HCT116 (cell line): ENCODE measurements around the gene MYPN. TPM values are rescaled to one million over a fixed set of nuclear protein-coding genes. Genes with fewer than 3 reads are reported as not detected.

Experiments used
- ATAC-seq: fragments of 200-7000 bp; cut with Tn5 transposase; 2 replicates; pipeline ENCODE4 v1.9.1; 2020; ENCODE audit warnings: mild to moderate bottlenecking, moderate library complexity
- BruUV-seq: library from RNA; stranded (reverse); fragments of 400-500 nt; replicated peaks from 2 replicates; lab custom pipeline; 2021; lab: Mats Ljungman, UMichigan
- CTCF ChIA-PET: fragments of 300-600 bp; sonication (Branson Sonifier 250); formaldehyde crosslinking; loops from one replicate; lab custom pipeline; 2021; ENCODE audit warnings: antibody characterized with exemption; lab: Charles Lee
- POLR2A ChIA-PET: fragments of 300-600, 350-600 bp; sonication (Branson Sonifier 250); formaldehyde crosslinking; loops from one replicate; lab custom pipeline; 2021; ENCODE audit warnings: antibody characterized with exemption; lab: Charles Lee
- RAD21 ChIA-PET, 2 experiments: fragments of 300-600 bp; sonication (Branson Sonifier 250); formaldehyde crosslinking; loops; one replicate each; lab custom pipeline; 2023; ENCODE audit warnings: low total read pairs in 2 of 2; ENCODE audit not compliant: uncharacterized antibody in 2 of 2, unreplicated experiment in 2 of 2, low non-redundant PET in 1 of 2; lab: Charles Lee
- DNase-seq: peaks from one replicate; pipeline ENCODE4 v3.0.0-alpha.2; 2010; ENCODE audit warnings: low read depth, low spot score
- H2AFZ ChIP-seq: fragments of 200-600 bp; shearing (Covaris generic), sonication (generic); 2 replicates; pipeline ENCODE4 v1.6.1; 2017; ENCODE audit warnings: low read depth, mixed run types, mixed read lengths, antibody characterized with exemption, low read length; ENCODE audit not compliant: poor library complexity, severe bottlenecking
- H3K27ac ChIP-seq: 2 replicates; pipeline ENCODE4 v1.5.1; 2012; ENCODE audit warnings: low read depth, low read length
- H3K27me3 ChIP-seq: fragments of 200-600 bp; sonication (generic); 2 replicates; pipeline ENCODE4 v1.6.1; 2016; ENCODE audit warnings: mixed run types, low read length, mixed read lengths; ENCODE audit not compliant: insufficient read depth
- H3K36me3 ChIP-seq, 2 experiments: fragments of 200-500 bp in 1 of 2; fragments of 200-600 bp in 1 of 2; sonication (Bioruptor generic) in 1 of 2; sonication (generic) in 1 of 2; 2 replicates each; pipeline versions ENCODE4 v1.5.1 to v1.6.1; 2014 to 2016; ENCODE audit warnings: low read length in 2 of 2, inconsistent platforms in 1 of 2, mixed read lengths in 1 of 2, mixed run types in 1 of 2; ENCODE audit not compliant: insufficient read depth in 2 of 2, control insufficient read depth in 1 of 2
- H3K4me1 ChIP-seq, 2 experiments: fragments of 200-600 bp in 1 of 2; sonication (generic) in 1 of 2; 2 replicates each; pipeline versions ENCODE4 v1.5.1 to v1.6.1; 2012 to 2017; ENCODE audit warnings: low read length in 2 of 2, inconsistent platforms in 1 of 2, mild to moderate bottlenecking in 1 of 2, mixed read lengths in 1 of 2, mixed run types in 1 of 2, moderate library complexity in 1 of 2; ENCODE audit not compliant: insufficient read depth in 2 of 2, control insufficient read depth in 1 of 2
- H3K4me2 ChIP-seq: fragments of 200-600 bp; sonication (generic); 2 replicates; pipeline ENCODE4 v1.6.1; 2017; ENCODE audit warnings: mixed run types, low read length, mixed read lengths
- H3K4me3 ChIP-seq, 2 experiments: fragments of 200-600 bp in 1 of 2; sonication (generic) in 1 of 2; replicated peaks in 1 of 2; 2 replicates each; pipeline ENCODE4 v1.5.1; 2011 to 2016; ENCODE audit warnings: low read length in 2 of 2, control low read depth in 1 of 2, low read depth in 1 of 2, mild to moderate bottlenecking in 1 of 2, mixed read lengths in 1 of 2, mixed run types in 1 of 2
- H3K79me2 ChIP-seq: fragments of 200-600 bp; sonication (generic); 2 replicates; pipeline ENCODE4 v1.6.1; 2017; ENCODE audit warnings: mild to moderate bottlenecking, mixed run types, low read length, moderate library complexity, mixed read lengths; ENCODE audit not compliant: insufficient read depth
- H3K9ac ChIP-seq: fragments of 200-600 bp; sonication (generic); 2 replicates; pipeline ENCODE4 v1.6.1; 2016; ENCODE audit warnings: low read length, mixed read lengths
- H3K9me2 ChIP-seq: fragments of 200-600 bp; sonication (generic), shearing (Covaris generic); 2 replicates; pipeline ENCODE4 v1.6.1; 2017; ENCODE audit warnings: mixed run types, mild to moderate bottlenecking, moderate library complexity; ENCODE audit not compliant: insufficient read depth
- H3K9me3 ChIP-seq, 2 experiments: fragments of 200-500 bp in 1 of 2; fragments of 200-600 bp in 1 of 2; sonication (Bioruptor generic) in 1 of 2; sonication (generic) in 1 of 2; 2 replicates each; pipeline ENCODE4 v1.6.1; 2014 to 2017; ENCODE audit warnings: low read length in 2 of 2, mixed read lengths in 2 of 2, inconsistent platforms in 1 of 2, low read depth in 1 of 2, mild to moderate bottlenecking in 1 of 2, mixed run types in 1 of 2, moderate library complexity in 1 of 2; ENCODE audit not compliant: control insufficient read depth in 1 of 2, insufficient read depth in 1 of 2
- H4K20me1 ChIP-seq: fragments of 200-600 bp; sonication (generic), shearing (Covaris generic); 2 replicates; pipeline ENCODE4 v1.6.1; 2017; ENCODE audit warnings: mixed run types, mild to moderate bottlenecking, moderate library complexity; ENCODE audit not compliant: insufficient read depth
- ELF1 ChIP-seq: IDR thresholded peaks from 2 replicates; pipeline ENCODE4 v1.6.1; 2012; ENCODE audit warnings: low read depth, borderline replicate concordance
- EZH2phosphoT487 ChIP-seq: fragments of 200-600 bp; IDR thresholded peaks from 2 replicates; pipeline ENCODE4 v1.6.1; 2018; ENCODE audit warnings: antibody characterized with exemption, borderline replicate concordance
- JUND ChIP-seq: IDR thresholded peaks from 2 replicates; pipeline ENCODE4 v1.6.1; 2012
- POLR2A ChIP-seq: IDR thresholded peaks from 2 replicates; pipeline ENCODE4 v1.7.0; 2011; ENCODE audit warnings: borderline replicate concordance; ENCODE audit not compliant: insufficient read depth, insufficient read length; ENCODE audit errors: extremely low read depth
- POLR2AphosphoS5 ChIP-seq: IDR thresholded peaks from 2 replicates; pipeline ENCODE4 v1.6.1; 2011; ENCODE audit warnings: mild to moderate bottlenecking, low read depth, low read length, moderate library complexity
- SRF ChIP-seq: IDR thresholded peaks from 2 replicates; pipeline ENCODE4 v1.6.1; 2012; ENCODE audit warnings: low read depth
- TCF7L2 ChIP-seq: IDR thresholded peaks from 2 replicates; pipeline ENCODE4 v1.7.0; 2011; ENCODE audit warnings: borderline replicate concordance, inconsistent platforms; ENCODE audit not compliant: insufficient read depth, insufficient read length; ENCODE audit errors: extremely low read depth
- ZFX ChIP-seq: fragments of 450-650 bp; IDR thresholded peaks from 2 replicates; pipeline ENCODE4 v1.6.1; 2017
- intact Hi-C: fragments of 100-400 bp; cut with micrococcal nuclease; formaldehyde crosslinking; loops from 2 replicates; pipeline ENCODE4 v1.10.0; 2022
- total RNA-seq: library from RNA; stranded (reverse); gene quantifications from one replicate; pipeline ENCODE4 v1.2.1, GENCODE V29; 2021; ENCODE audit not compliant: unreplicated experiment
- TF ChIP-seq, protein P1 (sequence below): IDR thresholded peaks from 2 replicates; pipeline ENCODE4 v1.6.1; 2011; ENCODE audit warnings: mild to moderate bottlenecking, low read length, moderate library complexity; ENCODE audit not compliant: insufficient replicate concordance; ENCODE audit errors: extremely low read depth
- TF ChIP-seq, protein P2 (sequence below): IDR thresholded peaks from 2 replicates; pipeline ENCODE4 v1.6.1; 2012
- TF ChIP-seq, protein P3 (sequence below), 3 experiments: fragments of 200-600 bp in 1 of 3; sonication (generic) in 1 of 3; IDR thresholded peaks in 2 of 3; conservative IDR thresholded peaks in 1 of 3; 2 replicates each; pipeline ENCODE4 v1.5.1; 2012 to 2017; ENCODE audit warnings: low read depth in 2 of 3, low read length in 2 of 3, antibody characterized with exemption in 1 of 3, borderline replicate concordance in 1 of 3, control low read depth in 1 of 3, mild to moderate bottlenecking in 1 of 3, mixed read lengths in 1 of 3, mixed run types in 1 of 3, moderate library complexity in 1 of 3; ENCODE audit not compliant: insufficient read depth in 1 of 3
- TF ChIP-seq, protein P4 (sequence below): IDR thresholded peaks from 2 replicates; pipeline ENCODE4 v1.6.1; 2012; ENCODE audit warnings: low read depth
- TF ChIP-seq, protein P5 (sequence below): IDR thresholded peaks from 2 replicates; pipeline ENCODE4 v1.6.1; 2012

Gene MYPN
- total RNA-seq, 1 experiment from 2014 or later = 0.34 TPM

DNA sequence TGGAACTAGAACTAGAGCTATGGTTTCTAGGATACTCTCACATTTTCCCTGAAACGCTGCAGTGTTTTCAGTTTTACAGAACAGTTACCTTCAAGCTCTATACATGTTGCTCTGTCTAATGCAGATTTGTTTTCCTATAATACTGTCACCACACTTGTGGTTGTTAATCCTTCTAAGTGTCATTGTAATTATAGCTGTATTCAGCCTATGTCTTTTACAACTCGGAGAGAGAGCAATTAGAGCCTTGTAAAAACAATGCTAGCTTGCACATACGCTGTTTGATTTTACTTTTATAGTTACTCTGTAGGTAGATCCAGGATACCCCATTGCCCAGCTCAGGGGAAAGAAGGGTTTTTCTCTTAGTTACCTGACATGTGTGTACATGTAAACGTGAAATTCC is 67.5 kb downstream of the MYPN start:
- no peak overlapping the region for H3K27ac ChIP-seq
- no peaks in the 10 kb centered on the region; a peak in 1 of 4 replicates for H3K4me1 ChIP-seq
- H3K9ac ChIP-seq = no peak overlapping the region
- no peaks in the 10 kb centered on the region for H3K36me3 ChIP-seq
- no peaks in the 10 kb centered on the region for H4K20me1 ChIP-seq
- H3K4me3 ChIP-seq = no peak overlapping the region
- H3K4me2 ChIP-seq = no peak overlapping the region
- no peak for DNase-seq
- TF ChIP-seq SRF = no peak
- no peak for TF ChIP-seq ELF1
- TF ChIP-seq, protein P1, sequence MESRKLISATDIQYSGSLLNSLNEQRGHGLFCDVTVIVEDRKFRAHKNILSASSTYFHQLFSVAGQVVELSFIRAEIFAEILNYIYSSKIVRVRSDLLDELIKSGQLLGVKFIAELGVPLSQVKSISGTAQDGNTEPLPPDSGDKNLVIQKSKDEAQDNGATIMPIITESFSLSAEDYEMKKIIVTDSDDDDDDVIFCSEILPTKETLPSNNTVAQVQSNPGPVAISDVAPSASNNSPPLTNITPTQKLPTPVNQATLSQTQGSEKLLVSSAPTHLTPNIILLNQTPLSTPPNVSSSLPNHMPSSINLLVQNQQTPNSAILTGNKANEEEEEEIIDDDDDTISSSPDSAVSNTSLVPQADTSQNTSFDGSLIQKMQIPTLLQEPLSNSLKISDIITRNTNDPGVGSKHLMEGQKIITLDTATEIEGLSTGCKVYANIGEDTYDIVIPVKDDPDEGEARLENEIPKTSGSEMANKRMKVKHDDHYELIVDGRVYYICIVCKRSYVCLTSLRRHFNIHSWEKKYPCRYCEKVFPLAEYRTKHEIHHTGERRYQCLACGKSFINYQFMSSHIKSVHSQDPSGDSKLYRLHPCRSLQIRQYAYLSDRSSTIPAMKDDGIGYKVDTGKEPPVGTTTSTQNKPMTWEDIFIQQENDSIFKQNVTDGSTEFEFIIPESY = no peak
- TF ChIP-seq, protein P2, sequence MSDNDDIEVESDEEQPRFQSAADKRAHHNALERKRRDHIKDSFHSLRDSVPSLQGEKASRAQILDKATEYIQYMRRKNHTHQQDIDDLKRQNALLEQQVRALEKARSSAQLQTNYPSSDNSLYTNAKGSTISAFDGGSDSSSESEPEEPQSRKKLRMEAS = no peak
- TF ChIP-seq EZH2phosphoT487 = no peak
- TF ChIP-seq, protein P3, sequence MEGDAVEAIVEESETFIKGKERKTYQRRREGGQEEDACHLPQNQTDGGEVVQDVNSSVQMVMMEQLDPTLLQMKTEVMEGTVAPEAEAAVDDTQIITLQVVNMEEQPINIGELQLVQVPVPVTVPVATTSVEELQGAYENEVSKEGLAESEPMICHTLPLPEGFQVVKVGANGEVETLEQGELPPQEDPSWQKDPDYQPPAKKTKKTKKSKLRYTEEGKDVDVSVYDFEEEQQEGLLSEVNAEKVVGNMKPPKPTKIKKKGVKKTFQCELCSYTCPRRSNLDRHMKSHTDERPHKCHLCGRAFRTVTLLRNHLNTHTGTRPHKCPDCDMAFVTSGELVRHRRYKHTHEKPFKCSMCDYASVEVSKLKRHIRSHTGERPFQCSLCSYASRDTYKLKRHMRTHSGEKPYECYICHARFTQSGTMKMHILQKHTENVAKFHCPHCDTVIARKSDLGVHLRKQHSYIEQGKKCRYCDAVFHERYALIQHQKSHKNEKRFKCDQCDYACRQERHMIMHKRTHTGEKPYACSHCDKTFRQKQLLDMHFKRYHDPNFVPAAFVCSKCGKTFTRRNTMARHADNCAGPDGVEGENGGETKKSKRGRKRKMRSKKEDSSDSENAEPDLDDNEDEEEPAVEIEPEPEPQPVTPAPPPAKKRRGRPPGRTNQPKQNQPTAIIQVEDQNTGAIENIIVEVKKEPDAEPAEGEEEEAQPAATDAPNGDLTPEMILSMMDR (IDR thresholded peaks at IDR 0.05 in 2 of 3, conservative IDR thresholded peaks at IDR 0.05 in 1 of 3; ENCODE audit: borderline replicate concordance in 1 of 3, insufficient read depth in 1 of 3, low read depth in 2 of 3, low read length in 2 of 3) = no peak
- TF ChIP-seq POLR2AphosphoS5 = no peak
- no peak for TF ChIP-seq JUND
- TF ChIP-seq, protein P4, sequence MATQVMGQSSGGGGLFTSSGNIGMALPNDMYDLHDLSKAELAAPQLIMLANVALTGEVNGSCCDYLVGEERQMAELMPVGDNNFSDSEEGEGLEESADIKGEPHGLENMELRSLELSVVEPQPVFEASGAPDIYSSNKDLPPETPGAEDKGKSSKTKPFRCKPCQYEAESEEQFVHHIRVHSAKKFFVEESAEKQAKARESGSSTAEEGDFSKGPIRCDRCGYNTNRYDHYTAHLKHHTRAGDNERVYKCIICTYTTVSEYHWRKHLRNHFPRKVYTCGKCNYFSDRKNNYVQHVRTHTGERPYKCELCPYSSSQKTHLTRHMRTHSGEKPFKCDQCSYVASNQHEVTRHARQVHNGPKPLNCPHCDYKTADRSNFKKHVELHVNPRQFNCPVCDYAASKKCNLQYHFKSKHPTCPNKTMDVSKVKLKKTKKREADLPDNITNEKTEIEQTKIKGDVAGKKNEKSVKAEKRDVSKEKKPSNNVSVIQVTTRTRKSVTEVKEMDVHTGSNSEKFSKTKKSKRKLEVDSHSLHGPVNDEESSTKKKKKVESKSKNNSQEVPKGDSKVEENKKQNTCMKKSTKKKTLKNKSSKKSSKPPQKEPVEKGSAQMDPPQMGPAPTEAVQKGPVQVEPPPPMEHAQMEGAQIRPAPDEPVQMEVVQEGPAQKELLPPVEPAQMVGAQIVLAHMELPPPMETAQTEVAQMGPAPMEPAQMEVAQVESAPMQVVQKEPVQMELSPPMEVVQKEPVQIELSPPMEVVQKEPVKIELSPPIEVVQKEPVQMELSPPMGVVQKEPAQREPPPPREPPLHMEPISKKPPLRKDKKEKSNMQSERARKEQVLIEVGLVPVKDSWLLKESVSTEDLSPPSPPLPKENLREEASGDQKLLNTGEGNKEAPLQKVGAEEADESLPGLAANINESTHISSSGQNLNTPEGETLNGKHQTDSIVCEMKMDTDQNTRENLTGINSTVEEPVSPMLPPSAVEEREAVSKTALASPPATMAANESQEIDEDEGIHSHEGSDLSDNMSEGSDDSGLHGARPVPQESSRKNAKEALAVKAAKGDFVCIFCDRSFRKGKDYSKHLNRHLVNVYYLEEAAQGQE = no peak
- TF ChIP-seq ZFX = no peak
- TF ChIP-seq POLR2A = no peak
- TF ChIP-seq, protein P5, sequence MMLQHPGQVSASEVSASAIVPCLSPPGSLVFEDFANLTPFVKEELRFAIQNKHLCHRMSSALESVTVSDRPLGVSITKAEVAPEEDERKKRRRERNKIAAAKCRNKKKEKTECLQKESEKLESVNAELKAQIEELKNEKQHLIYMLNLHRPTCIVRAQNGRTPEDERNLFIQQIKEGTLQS = no peak
- TF ChIP-seq TCF7L2 = no peak
- H2AFZ ChIP-seq = no peak overlapping the region
- POLR2A ChIA-PET = interaction anchor here (1.4 kb wide), 1 partner anchor 21 kb away, joined by 3 read pairs; no protein-coding TSS in a partner anchor
- H3K9me3 ChIP-seq = no peaks in the 10 kb centered on the region
- intact Hi-C loops = no loop called here
- no TSS peak for BruUV-seq
- no peak for ATAC-seq
- no peaks in the 10 kb centered on the region for H3K27me3 ChIP-seq
- RAD21 ChIA-PET = no interaction called here
- no peaks in the 10 kb centered on the region for H3K79me2 ChIP-seq
- H3K9me2 ChIP-seq = no peaks in the 10 kb centered on the region
- CTCF ChIA-PET = no interaction called here
